Measurements from ENCODE around the gene TMEM131.

GRCh38 chr2:97788986-97789644 is 206.6 kb downstream of the TMEM131 start:
- TF ChIP-seq CTCF (IDR thresholded peaks at IDR 0.05; ENCODE audit: low read depth, low read length) (no peak), EZH2phosphoT487 (IDR thresholded peaks at IDR 0.05; ENCODE audit: low read depth) (no peak)

Measured in OCI-LY3 (cell line).